Cardiac muscle cell (in vitro differentiated cells and primary cell): ENCODE results near the gene SFRP5. TPM values are rescaled to one million over a fixed set of nuclear protein-coding genes. Genes with fewer than 3 reads are reported as not detected.

Experiments used
- DNase-seq, 2 donors: peaks; one replicate each; pipeline versions ENCODE4 v3.0.0 to v3.0.0-alpha.2; 2010 to 2017; ENCODE audit warnings: low read depth in 1 of 2, low spot score in 1 of 2
- H3K27ac ChIP-seq: fragments of 200-600 bp; sonication (generic); 2 replicates; pipeline ENCODE4 v1.5.1; 2016
- H3K27me3 ChIP-seq: fragments of 200-600 bp; sonication (generic); 2 replicates; pipeline ENCODE4 v1.6.0; 2016; ENCODE audit warnings: control low read depth
- H3K36me3 ChIP-seq: fragments of 200-600 bp; sonication (generic); 2 replicates; pipeline ENCODE4 v1.5.1; 2016; ENCODE audit warnings: control low read depth
- H3K4me1 ChIP-seq: fragments of 200-600 bp; sonication (generic); 2 replicates; pipeline ENCODE4 v1.8.1; 2017; ENCODE audit warnings: low read depth, mild to moderate bottlenecking, mixed run types
- H3K4me3 ChIP-seq: fragments of 200-600 bp; sonication (generic); 2 replicates; pipeline ENCODE4 v1.5.1; 2016; ENCODE audit warnings: mild to moderate bottlenecking
- H3K9me3 ChIP-seq: fragments of 200-600 bp; sonication (generic); 2 replicates; pipeline ENCODE4 v1.5.1; 2017; ENCODE audit warnings: low read depth, mild to moderate bottlenecking, control low read depth
- polyA plus RNA-seq: library from polyadenylated mRNA; unstranded; fragments of >200 nt; fragmentation: Nextera tagmentation; extraction: Ambion mirVana; gene quantifications from 2 replicates; pipeline ENCODE4 v1.2.1, GENCODE V29; 2016
- total RNA-seq: library from RNA; depleted of rRNA; stranded (reverse); fragments of >200 nt; gene quantifications from 2 replicates; pipeline ENCODE4 v1.2.3, GENCODE V29; 2016
- TF ChIP-seq, protein P1 (sequence below): IDR thresholded peaks from 2 replicates; pipeline ENCODE4 v1.5.1; 2012; ENCODE audit warnings: low read depth, mild to moderate bottlenecking, low read length

The SFRP5 gene
- total and polyA plus RNA-seq, 2 experiments from 2014 or later = 23.7 to 38.2 TPM

- no peak overlapping the region for H3K27ac ChIP-seq
- H3K9me3 ChIP-seq = no peaks in the 10 kb centered on the region
- H3K36me3 ChIP-seq = no peaks in the 10 kb centered on the region
- no peak overlapping the region for H3K4me3 ChIP-seq
- peaks cover 8% of the 10 kb centered on the region for H3K4me1 ChIP-seq
- no peak for DNase-seq
- TF ChIP-seq, protein P1, sequence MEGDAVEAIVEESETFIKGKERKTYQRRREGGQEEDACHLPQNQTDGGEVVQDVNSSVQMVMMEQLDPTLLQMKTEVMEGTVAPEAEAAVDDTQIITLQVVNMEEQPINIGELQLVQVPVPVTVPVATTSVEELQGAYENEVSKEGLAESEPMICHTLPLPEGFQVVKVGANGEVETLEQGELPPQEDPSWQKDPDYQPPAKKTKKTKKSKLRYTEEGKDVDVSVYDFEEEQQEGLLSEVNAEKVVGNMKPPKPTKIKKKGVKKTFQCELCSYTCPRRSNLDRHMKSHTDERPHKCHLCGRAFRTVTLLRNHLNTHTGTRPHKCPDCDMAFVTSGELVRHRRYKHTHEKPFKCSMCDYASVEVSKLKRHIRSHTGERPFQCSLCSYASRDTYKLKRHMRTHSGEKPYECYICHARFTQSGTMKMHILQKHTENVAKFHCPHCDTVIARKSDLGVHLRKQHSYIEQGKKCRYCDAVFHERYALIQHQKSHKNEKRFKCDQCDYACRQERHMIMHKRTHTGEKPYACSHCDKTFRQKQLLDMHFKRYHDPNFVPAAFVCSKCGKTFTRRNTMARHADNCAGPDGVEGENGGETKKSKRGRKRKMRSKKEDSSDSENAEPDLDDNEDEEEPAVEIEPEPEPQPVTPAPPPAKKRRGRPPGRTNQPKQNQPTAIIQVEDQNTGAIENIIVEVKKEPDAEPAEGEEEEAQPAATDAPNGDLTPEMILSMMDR = no peak
- peaks cover 21% of the 10 kb centered on the region for H3K27me3 ChIP-seq
Measured at GRCh38 chr10:97773096-97773495, 1.3 kb upstream of the SFRP5 start.

GRCh38 chr10:97771055-97771891 lies 526 bp downstream of the SFRP5 start:
- Histone ChIP-seq H3K27me3 (peaks cover 21% of the 10 kb centered on the region), H3K4me3 (peak overlapping the region; percentile 43)
- TF ChIP-seq, protein P1 = no peak

DNA sequence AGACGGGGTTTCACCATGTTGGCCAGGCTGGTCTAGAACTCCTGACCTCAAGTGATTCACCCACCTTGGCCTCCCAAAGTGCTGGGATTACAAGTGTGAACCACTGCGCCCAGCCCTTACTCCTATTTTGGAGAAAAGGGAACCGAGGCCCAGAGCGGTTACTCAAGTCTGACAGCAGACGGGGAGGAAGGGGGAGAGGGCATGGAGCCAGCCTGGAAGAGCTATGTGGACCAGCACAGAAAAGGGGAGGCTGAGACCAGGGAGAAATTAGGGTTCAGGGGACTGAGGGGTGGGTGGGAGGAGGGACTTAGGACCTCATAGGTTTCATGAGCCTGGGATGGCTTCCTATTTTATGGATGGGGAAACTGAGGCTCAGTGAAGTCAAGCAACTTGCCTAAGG lies 1.5 kb downstream of the SFRP5 start:
- TF ChIP-seq, protein P1 = no peak
- DNase-seq = no peak
- H3K4me3 ChIP-seq = no peak overlapping the region
- no peak overlapping the region for H3K27ac ChIP-seq
- no peaks in the 10 kb centered on the region for H3K9me3 ChIP-seq
- H3K4me1 ChIP-seq = peaks cover 8% of the 10 kb centered on the region
- H3K36me3 ChIP-seq = no peaks in the 10 kb centered on the region
- peaks cover 21% of the 10 kb centered on the region for H3K27me3 ChIP-seq

More at GRCh38 chr10:97771055-97771891, 526 bp downstream of the SFRP5 start:
- DNase-seq = peak; percentile 40 to 64
- H3K36me3 ChIP-seq = no peaks in the 10 kb centered on the region
- H3K4me1 ChIP-seq = peaks cover 8% of the 10 kb centered on the region
- no peaks in the 10 kb centered on the region for H3K9me3 ChIP-seq
- no peak overlapping the region for H3K27ac ChIP-seq

GRCh38 chr10:97768322-97769315 lies 3.2 kb downstream of the SFRP5 start:
- Histone ChIP-seq H3K4me3 (no peak overlapping the region), H3K27ac (no peak overlapping the region), H3K4me1 (peaks cover 8% of the 10 kb centered on the region), H3K27me3 (peaks cover 21% of the 10 kb centered on the region), H3K9me3 (no peaks in the 10 kb centered on the region), H3K36me3 (no peaks in the 10 kb centered on the region)
- no peak for DNase-seq
- TF ChIP-seq, protein P1 = no peak
